GM21717 (cell line): ENCODE measurements around the gene ANKRD33.

ENCODE experiments used
- ATAC-seq: cut with Tn5 transposase; IDR thresholded peaks from one replicate; pipeline ENCODE4 v1.9.1; 2021; ENCODE audit warnings: mild to moderate bottlenecking, moderate library complexity; ENCODE audit not compliant: unreplicated experiment

Gene ANKRD33

GRCh38 chr12:51860986-51861385, 26.9 kb upstream of the ANKRD33 start:
- ATAC-seq, result no peak

GRCh38 chr12:51862947-51863346, 25.0 kb upstream of the ANKRD33 start:
- no peak for ATAC-seq

GRCh38 chr12:51863363-51863932, 24.5 kb upstream of the ANKRD33 start:
- no peak for ATAC-seq

- ATAC-seq, result no peak
Measured at GRCh38 chr12:51863933-51864832, 23.7 kb upstream of the ANKRD33 start.

GRCh38 chr12:51864833-51865670, 22.9 kb upstream of the ANKRD33 start:
- ATAC-seq, result no peak

- no peak for ATAC-seq
Measured at GRCh38 chr12:51865757-51866270, 22.1 kb upstream of the ANKRD33 start.

- ATAC-seq, result no peak
Measured at GRCh38 chr12:51866324-51866723, 21.6 kb upstream of the ANKRD33 start.

GRCh38 chr12:51866762-51867161, 21.1 kb upstream of the ANKRD33 start:
- ATAC-seq, result no peak

GRCh38 chr12:51867371-51867770, 20.5 kb upstream of the ANKRD33 start:
- ATAC-seq, result no peak

GRCh38 chr12:51867796-51868428, 20.0 kb upstream of the ANKRD33 start:
- ATAC-seq, result no peak

GRCh38 chr12:51868821-51869495, 18.9 kb upstream of the ANKRD33 start:
- ATAC-seq, result no peak

- ATAC-seq, result no peak
Measured at GRCh38 chr12:51869496-51869865, 18.4 kb upstream of the ANKRD33 start.

GRCh38 chr12:51869931-51870330, 18.0 kb upstream of the ANKRD33 start:
- ATAC-seq, result no peak

GRCh38 chr12:51870504-51870903, 17.4 kb upstream of the ANKRD33 start:
- no peak for ATAC-seq

- ATAC-seq, result no peak
Measured at GRCh38 chr12:51871126-51871525, 16.8 kb upstream of the ANKRD33 start.

- no peak for ATAC-seq
Measured at GRCh38 chr12:51871918-51872688, 15.8 kb upstream of the ANKRD33 start.

- no peak for ATAC-seq
Measured at GRCh38 chr12:51872689-51872981, 15.3 kb upstream of the ANKRD33 start.

- no peak for ATAC-seq
Measured at GRCh38 chr12:51873251-51873994, 14.5 kb upstream of the ANKRD33 start.

- ATAC-seq, result no peak
Measured at GRCh38 chr12:51874000-51874399, 13.9 kb upstream of the ANKRD33 start.
